ENCODE data around the gene DLG2.

The DLG2 gene

DNA sequence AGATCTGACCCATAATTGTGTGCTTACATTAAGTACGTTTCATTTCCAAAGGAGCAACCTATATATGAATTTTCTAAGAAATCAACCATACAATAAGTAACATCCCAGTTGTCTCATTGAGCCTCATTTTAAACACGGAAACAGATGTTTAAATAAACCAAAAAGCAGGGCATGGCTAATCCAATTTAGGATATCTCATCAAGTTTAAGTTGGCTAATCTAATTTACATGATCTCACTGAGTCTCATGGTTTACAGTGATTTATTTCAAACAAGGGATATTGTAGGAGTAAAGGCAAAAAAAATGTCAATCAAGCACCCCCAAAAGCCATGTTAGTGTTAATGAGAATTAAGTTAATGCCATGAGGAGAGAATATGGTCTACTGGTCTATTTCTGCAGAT lies 1841.2 kb downstream of the DLG2 start:
- DNase-seq (ENCODE audit: low spot score) = no peak

DNA sequence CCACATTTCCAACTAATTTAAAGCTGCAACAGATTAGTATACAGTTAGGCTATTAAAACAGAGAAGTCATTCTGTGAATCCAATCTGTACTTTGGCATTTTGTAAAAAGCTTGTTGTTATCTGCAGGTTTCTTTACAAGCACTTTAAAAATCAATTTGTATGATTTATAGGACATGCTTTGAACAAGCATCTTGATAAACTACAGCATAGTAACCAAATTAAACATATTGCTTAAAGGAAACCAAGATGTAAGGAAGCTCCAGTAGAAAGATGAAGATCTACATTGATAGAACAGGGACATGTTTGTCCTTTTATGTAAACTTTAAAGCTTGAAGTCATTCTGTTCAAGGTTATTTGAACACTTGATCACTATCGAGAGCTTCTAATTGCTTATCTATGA lies 1842.7 kb downstream of the DLG2 start:
- in situ Hi-C loops (cut with MboI; ENCODE audit: low sequenced_read_pairs, unreplicated experiment) = no loop called here
- no peak for DNase-seq (ENCODE audit: low spot score)
- no peak for TF ChIP-seq CTCF (IDR thresholded peaks at IDR 0.05; ENCODE audit: borderline replicate concordance, control extremely low read depth, extremely low read depth, insufficient read depth, missing control alignments)

More for the DNA sequence above, 1841.2 kb downstream of the DLG2 start:
- no peak for TF ChIP-seq CTCF (IDR thresholded peaks at IDR 0.05; ENCODE audit: borderline replicate concordance, control extremely low read depth, extremely low read depth, insufficient read depth, missing control alignments)
- in situ Hi-C loops (cut with MboI; ENCODE audit: low sequenced_read_pairs, unreplicated experiment) = no loop called here

GRCh38 chr11:83782329-83782728 lies 1844.8 kb downstream of the DLG2 start:
- DNase-seq (ENCODE audit: low spot score) = no peak
- no peak for TF ChIP-seq CTCF (IDR thresholded peaks at IDR 0.05; ENCODE audit: borderline replicate concordance, control extremely low read depth, extremely low read depth, insufficient read depth, missing control alignments)
- in situ Hi-C loops (cut with MboI; ENCODE audit: low sequenced_read_pairs, unreplicated experiment) = no loop called here

DNA sequence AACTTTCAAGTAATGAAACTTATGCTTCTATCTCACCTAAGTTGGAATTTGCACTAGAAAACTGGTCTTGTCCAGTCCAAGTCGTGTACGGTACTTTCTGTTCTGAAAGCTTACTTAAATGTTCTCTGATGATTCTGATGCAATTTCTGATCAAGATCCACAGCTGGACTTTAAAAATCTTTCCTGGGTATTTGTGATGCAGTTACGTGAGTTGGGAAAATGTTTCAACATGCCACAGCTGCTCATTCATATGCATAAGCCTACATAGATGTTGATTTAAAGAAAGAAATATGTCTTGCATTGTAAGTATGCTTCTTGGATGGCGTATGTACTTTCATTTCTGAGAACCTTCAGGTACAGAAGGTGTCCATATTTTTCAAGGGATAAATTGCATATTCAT lies 1847.3 kb downstream of the DLG2 start:
- DNase-seq (ENCODE audit: low spot score) = no peak
- no peak for TF ChIP-seq CTCF (IDR thresholded peaks at IDR 0.05; ENCODE audit: borderline replicate concordance, control extremely low read depth, extremely low read depth, insufficient read depth, missing control alignments)
- in situ Hi-C loops (cut with MboI; ENCODE audit: low sequenced_read_pairs, unreplicated experiment) = no loop called here

DNA sequence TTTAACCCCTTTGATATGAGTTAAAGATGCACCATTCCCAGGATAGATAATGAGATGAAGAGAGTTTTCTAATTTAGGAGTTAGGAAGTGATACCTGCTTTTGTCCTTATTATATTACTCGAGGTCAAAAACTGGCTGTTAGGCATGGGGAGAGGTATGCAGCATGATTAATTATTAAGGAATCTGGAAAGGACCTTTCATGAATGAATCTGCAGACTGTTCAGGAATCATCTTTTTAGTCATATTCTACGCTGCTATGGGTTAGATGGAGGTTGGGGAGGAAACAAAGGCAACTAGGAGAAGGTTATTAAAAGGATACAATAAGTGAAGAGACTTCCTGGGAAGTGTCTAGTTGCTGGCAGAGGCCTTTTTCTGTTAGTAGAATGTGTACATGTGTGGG lies 1848.5 kb downstream of the DLG2 start:
- TF ChIP-seq CTCF (IDR thresholded peaks at IDR 0.05; ENCODE audit: borderline replicate concordance, control extremely low read depth, extremely low read depth, insufficient read depth, missing control alignments) = no peak
- in situ Hi-C loops (cut with MboI; ENCODE audit: low sequenced_read_pairs, unreplicated experiment) = no loop called here
- no peak for DNase-seq (ENCODE audit: low spot score)

DNA sequence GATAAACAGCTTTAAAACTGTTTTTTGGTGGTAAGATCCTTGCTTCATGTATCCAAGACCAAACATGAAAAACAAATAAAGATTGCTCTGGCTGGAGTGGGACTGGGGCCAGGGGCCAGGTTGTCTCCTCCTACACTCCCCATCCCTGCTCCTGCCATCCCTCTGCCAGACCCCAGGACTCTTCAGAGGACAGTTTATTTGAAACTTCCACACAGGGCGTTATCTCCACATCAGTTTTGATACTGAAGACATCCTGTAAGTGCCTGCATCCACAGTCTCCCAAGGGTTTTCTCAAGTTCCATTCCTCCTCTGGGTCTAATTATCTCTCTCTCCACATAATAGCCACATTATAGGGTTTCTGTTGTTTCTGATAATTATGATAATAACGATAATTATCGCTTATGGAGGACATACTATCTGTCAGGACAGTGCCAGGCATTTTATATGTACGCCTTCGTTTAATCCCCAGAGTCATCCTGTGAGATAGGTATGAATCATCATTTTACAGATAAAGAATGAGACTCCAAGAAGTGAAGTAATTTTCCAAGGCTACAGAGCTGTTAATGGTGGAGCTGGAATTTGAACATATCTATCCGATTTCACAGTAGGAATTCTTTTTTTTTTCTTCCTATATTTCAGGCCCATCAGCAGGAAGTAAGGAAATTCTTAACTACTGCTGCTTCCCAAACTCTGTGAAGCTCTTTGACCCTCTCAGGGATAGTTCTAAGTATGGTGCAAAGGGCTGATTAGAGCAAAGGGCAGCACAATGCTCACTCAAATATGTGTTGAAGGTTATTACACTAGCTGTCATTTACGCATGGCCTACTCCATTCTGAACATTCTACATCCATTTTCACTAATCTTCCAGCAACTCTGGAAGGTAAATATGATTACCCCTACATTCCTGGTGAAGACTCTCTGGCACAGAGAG lies 1852.9 kb downstream of the DLG2 start:
- in situ Hi-C loops (cut with MboI; ENCODE audit: low sequenced_read_pairs, unreplicated experiment) = no loop called here
- no peak for DNase-seq (ENCODE audit: low spot score)
- no peak for TF ChIP-seq CTCF (IDR thresholded peaks at IDR 0.05; ENCODE audit: borderline replicate concordance, control extremely low read depth, extremely low read depth, insufficient read depth, missing control alignments)
